NCI-H2107 (cell line): Measurements from ENCODE around the gene GOLGA6L10.
"Not testable (repeated sequence)": the region's sequence is repeated elsewhere in the genome, so short reads cannot be mapped to it uniquely, and the experiment has no call there.

ENCODE experiments used
- DNase-seq: peaks from one replicate; lab custom pipeline; 2025; lab: John Stamatoyannopoulos, UW

The GOLGA6L10 gene

GRCh38 chr15:82342632-82343374 lies 6.5 kb downstream of the GOLGA6L10 start:
- not testable (repeated sequence) for DNase-seq

DNA sequence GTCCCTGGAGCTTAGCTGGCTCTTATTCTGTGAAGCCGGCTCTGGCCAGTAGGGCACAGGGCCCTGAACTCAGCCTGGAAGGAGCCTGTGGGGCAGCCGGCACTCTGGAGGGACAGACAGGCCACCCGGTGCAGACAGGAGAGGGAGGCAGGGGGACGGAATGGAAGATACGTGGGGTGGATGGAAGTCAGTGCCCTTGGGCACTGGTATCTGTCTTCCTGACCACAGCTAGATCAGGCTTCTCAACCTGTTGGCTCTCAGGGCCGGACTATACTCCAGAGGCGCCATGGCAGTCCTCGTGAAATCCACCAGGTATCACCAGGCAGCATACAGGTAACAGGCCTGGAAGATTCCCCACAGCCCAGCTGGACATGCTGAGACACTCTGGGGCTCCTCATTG lies 10.7 kb downstream of the GOLGA6L10 start:
- not testable (repeated sequence) for DNase-seq

DNA sequence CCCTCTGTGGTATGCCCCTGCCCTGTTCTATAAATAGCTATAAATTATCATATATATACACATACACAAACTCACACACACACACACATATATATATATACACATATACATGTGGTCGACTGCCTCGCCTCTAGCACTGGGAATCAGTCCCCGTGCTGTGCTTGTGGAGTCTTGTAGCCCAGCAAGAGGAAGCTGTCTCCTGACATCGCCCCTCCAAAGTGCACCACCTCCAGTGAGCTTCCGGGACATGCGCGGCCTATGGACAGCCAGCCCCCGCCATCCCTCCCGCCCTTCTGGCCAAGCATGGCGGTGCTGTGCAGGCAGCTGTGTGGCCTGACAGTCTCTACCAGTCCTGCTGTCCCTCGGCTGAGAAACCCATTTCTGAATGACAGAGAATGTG lies 11.2 kb downstream of the GOLGA6L10 start:
- DNase-seq, result not testable (repeated sequence)

DNA sequence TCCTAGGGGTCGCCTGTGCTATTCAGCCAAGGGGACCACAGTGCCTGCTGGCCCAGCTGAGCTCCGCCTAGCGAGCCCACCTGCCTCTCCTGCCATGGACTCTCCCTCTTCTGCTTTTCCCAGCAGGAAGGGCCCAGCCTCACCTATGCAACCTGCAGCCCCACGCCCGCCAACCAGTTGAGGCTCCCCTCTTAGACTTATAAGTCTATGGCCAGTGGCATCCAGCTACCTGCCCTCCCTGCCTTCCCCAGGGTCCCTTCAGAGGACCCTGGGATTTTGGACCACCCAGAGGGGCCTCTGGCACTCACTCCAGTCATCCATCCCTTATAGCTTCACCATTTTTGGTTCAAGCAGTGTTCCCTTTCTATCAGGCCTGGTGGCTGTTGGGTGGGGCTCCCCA lies 12.2 kb downstream of the GOLGA6L10 start:
- DNase-seq, result not testable (repeated sequence)

- not testable (repeated sequence) for DNase-seq
These were observed 13.1 kb downstream of the GOLGA6L10 start for GRCh38 chr15:82336180-82336647.

DNA sequence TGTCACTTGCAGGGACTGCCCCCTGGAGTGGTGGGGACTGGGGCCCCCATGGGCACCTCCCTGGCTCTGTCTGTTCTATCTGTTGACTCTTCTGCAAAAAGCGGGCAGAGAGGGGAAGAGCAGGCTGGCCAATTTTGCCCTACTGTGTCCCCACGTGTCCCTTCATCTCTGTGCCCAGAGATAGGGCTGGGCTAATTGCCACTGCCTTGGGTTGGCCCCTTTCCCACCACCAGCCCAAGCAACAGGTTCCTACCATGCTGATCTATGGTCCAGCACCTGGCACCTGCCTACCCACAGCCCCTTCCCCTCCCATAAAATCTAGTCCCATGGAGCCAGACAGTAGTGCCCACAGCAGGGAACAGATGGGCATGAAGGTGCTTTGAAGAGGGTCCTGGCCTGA lies 14.3 kb downstream of the GOLGA6L10 start:
- DNase-seq, result not testable (repeated sequence)

GRCh38 chr15:82334554-82334932 lies 14.7 kb downstream of the GOLGA6L10 start:
- not testable (repeated sequence) for DNase-seq

GRCh38 chr15:82333603-82334553 lies 15.4 kb downstream of the GOLGA6L10 start:
- DNase-seq, result not testable (repeated sequence)

DNA sequence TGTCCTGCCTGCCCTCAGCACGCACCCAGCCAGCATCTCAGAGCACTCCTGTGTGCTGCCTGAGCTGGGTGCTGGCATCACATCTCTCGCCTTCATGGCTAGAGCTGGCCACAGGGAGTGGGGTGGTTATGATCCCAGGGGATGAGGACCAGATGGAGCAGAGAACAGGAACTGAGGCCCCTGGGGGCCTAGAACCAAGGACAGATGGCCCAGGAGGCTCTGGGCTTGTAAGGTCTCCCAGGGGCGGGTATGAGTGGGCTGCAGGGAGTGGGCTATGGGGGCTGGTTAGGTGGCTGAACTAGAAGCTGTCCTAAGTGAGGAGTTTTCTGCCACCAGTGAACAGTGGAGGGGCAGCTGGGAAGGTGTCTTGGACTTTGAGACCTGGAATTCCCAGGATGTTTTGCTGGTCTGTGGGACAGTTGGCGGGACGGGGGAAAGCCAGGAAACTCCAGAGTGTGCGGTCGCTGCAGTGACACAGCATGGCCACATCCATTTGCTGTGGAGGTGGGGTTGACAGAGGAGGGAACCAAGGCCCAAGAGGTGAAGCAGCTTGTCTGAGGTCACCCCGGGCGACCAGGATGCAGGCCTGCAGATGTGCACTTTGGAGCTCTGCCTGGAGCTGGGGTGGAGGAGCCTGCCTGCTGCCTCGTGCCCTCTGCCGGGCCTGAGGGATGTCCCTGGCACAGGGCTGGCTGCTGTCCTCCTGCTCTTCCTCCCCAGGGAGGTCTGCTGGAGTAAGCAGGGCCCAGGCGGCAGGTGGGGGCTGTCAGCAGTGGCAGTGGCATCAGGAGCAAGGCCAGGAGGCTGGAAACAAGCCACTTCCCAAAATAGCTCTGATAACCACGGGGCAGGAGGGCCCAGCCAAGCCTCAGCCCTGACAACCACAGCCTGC lies 16.3 kb downstream of the GOLGA6L10 start:
- DNase-seq, result not testable (repeated sequence)

DNA sequence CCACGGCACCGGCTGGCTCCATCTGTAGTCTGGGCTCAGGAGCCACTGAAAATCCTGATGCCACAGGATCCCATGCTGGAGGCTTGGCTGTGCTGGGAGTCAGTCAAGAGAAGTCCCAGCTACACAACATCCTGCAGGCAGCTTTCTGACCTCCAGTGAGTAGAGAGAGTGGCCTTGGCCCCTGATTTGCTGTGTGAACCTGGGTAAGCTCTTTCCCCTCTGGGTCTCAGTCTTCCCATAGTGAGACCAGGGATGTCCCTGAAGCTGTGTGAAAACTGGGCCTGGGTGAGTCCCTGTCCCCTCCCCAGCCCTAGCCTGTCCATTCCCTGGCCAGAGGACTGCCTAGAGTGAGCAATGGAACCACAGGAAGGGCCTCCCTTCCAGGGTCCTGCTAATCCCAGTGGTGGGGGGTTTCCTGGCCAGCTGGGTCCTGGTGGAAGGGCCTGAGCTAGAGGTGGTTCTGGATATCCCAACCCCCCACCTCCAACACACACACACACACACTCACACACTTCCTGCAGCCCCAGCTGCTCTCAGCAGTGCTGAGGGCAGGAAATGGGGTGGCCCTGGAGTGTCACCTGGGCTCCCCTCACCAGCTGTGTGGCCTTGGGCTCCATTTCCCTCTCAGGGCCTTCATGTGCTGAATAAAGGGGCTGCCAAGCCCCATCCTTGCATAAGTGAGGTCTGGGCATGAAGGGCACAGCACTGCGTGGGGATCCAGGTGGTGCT lies 17.5 kb downstream of the GOLGA6L10 start:
- not testable (repeated sequence) for DNase-seq

GRCh38 chr15:82330921-82331320 lies 18.4 kb downstream of the GOLGA6L10 start:
- DNase-seq, result not testable (repeated sequence)

GRCh38 chr15:82329039-82329438 lies 20.2 kb downstream of the GOLGA6L10 start:
- not testable (repeated sequence) for DNase-seq

- not testable (repeated sequence) for DNase-seq
These were observed 21.9 kb downstream of the GOLGA6L10 start for GRCh38 chr15:82327372-82327771.

DNA sequence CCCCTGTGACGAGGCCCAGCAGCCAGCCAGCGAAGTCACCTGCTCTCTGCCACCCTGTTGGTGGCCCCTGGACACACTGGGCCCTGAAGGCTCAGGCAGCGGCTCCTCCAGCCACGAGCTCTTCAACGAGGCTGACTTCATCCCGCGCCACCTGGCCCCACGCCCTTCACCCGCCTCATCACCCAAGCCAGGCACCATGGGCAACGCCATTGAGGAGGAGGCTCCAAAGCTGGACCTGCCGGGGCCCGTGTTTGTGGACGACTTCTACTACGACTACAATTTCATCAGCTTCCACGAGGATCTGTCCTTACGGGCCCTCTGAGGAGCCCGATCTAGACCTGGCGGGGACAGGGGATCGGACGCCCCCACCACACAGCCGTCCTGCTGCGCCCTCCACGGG lies 22.4 kb downstream of the GOLGA6L10 start:
- not testable (repeated sequence) for DNase-seq

GRCh38 chr15:82325646-82326045 lies 23.6 kb downstream of the GOLGA6L10 start:
- not testable (repeated sequence) for DNase-seq

GRCh38 chr15:82324831-82325230 lies 24.4 kb downstream of the GOLGA6L10 start:
- not testable (repeated sequence) for DNase-seq

DNA sequence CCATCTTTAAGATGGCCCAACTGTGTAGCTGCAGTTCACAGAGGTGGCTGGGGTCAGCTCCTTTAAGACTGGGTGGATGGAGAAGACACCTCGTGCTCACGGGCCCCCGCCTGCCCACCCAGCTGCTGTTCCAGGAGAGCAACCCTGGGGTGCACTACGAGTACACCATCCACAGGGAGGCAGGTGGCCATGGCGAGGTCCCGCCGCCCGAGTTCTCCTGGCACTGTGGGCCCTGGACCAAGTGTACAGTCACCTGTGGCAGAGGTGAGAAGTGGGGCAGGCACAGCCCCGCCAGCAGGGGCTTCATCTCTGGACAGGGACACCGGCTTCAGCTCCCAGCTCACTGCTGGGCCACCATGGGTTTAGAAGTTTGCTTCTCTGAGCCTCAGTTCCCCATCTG lies 26.8 kb downstream of the GOLGA6L10 start:
- DNase-seq, result not testable (repeated sequence)

GRCh38 chr15:82320861-82321260 lies 28.4 kb downstream of the GOLGA6L10 start:
- DNase-seq, result not testable (repeated sequence)

DNA sequence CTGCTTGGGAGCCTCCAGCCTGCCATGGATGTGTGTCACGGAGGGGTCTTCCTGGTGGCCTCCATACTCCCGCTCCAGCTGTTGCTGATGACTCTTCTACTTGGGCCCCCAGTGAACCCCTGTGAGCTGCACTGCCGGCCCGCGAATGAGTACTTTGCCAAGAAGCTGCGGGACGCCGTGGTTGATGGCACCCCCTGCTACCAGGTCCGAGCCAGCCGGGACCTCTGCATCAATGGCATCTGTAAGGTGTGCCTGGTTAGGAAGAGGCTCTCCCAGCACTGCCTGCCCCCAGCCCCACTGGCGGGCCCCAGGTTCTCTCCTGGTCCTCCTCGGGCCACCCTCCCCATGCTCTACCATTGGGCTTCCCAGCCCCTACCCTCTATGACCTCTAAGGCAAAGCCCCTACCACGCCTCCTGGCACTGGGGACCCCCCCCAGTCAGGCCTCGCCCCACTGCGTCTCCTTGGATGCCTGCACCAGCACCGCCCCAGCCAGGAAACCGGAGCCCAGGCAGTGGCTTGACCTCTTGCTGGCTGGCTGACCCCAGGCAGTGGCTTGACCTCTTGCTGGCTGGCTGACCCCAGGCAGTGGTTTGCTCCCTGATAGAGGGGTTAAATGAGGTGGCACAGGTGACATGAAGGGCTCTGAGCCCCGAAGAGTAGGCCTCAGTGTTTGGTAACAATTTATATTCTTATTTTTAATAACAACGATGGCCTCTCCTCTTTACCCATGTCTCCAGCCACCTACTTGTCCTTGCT lies 29.6 kb downstream of the GOLGA6L10 start:
- DNase-seq, result not testable (repeated sequence)

GRCh38 chr15:82318281-82318680 lies 31.0 kb downstream of the GOLGA6L10 start:
- DNase-seq, result not testable (repeated sequence)
